Activated T-helper 1 cell treated with anti-CD3 and anti-CD28 coated beads, Interleukin-12 subunit alpha, Interleukin-12 subunit beta, Interleukin-2, Interleukin-4 antibody, amounts not matched to agents 30 ng/mL and 10 ng/mL and 1 ng/mL, durations not matched to agents 14 hours and 24 hours and 36 hours (primary cell): Measurements from ENCODE around the gene TMEM178B. TPM values are rescaled to one million over a fixed set of nuclear protein-coding genes. Genes with fewer than 3 reads are reported as not detected.
"Not testable (repeated sequence)": the region's sequence is repeated elsewhere in the genome, so short reads cannot be mapped to it uniquely, and the experiment has no call there.

Source experiments
- DNase-seq: peaks from one replicate; pipeline ENCODE4 v3.0.0; 2021; ENCODE audit warnings: low spot score
- H3K27ac Mint-ChIP-seq: one replicate; pipeline ENCODE4 v1.8.0; 2021; ENCODE audit warnings: mild to moderate bottlenecking, mixed read lengths
- H3K27me3 Mint-ChIP-seq: one replicate; pipeline ENCODE4 v1.8.0; 2022; ENCODE audit warnings: mild to moderate bottlenecking, moderate library complexity, mixed read lengths; ENCODE audit not compliant: insufficient read depth
- H3K36me3 Mint-ChIP-seq: one replicate; pipeline ENCODE4 v1.8.0; 2021; ENCODE audit warnings: low read depth, mixed read lengths
- H3K4me1 Mint-ChIP-seq: one replicate; pipeline ENCODE4 v1.8.0; 2021; ENCODE audit warnings: low read depth, mixed read lengths
- H3K4me3 Mint-ChIP-seq: one replicate; pipeline ENCODE4 v1.8.0; 2021; ENCODE audit warnings: mild to moderate bottlenecking, moderate library complexity, mixed read lengths
- H3K9me3 Mint-ChIP-seq: one replicate; pipeline ENCODE4 v1.8.0; 2021; ENCODE audit warnings: mixed read lengths
- intact Hi-C: fragments of 100-400 bp; cut with micrococcal nuclease; formaldehyde crosslinking; loops from one replicate; pipeline ENCODE4 v1.15.1; 2024
- total RNA-seq: library from RNA; stranded (reverse); gene quantifications from 2 replicates; pipeline ENCODE4 v1.2.3, GENCODE V29; 2022

The TMEM178B gene
- 2.5 and 3.7 TPM in 2 replicates for total RNA-seq

DNA sequence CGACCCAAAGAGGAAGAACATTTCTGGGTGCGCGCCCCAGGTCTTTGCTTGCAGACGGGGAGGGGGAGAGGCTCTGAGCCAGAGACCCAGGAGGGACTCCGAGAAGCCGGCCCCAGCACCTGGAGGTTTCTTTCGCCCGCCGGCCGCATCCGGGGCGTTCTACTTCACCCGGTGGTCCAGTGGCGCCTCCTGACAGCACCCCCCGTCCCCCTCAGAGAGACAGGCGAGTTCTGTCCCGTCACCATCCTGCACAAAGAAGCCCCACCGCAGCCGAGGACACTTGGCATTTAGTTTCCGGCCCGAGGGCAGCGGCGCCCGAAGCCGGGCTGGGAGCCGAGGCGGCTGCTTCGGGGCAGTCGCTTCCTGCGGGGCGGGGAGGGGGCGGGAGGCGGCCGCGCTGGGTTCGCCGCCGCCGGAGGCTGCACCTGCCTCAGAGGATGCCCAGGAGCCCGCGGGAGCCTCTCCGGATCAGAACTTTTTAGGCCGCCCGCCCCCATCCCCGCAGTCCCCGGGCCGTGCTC, at the start of gene TMEM178B:
Gene TMEM178B (plus strand): TSS at position 424 of the 521 bp plus-strand sequence.
- Mint-ChIP-seq H3K27ac (no peak within 1 kb of the TSS), H3K27me3 (peaks cover 34% of the 10 kb centered on the region), H3K36me3 (no peaks in the 10 kb centered on the region), H3K4me3 (peak within 1 kb of the TSS; percentile 85), H3K9me3 (no peaks in the 10 kb centered on the region), H3K4me1 (peaks cover 36% of the 10 kb centered on the region)
- peak; percentile 20 for DNase-seq
- intact Hi-C loops = loop anchor here (1.0 to 10.0 kb wide), 5 partner anchors 20 to 665 kb away; partner anchors contain the start of genes AGK, BRAF and SSBP1

DNA sequence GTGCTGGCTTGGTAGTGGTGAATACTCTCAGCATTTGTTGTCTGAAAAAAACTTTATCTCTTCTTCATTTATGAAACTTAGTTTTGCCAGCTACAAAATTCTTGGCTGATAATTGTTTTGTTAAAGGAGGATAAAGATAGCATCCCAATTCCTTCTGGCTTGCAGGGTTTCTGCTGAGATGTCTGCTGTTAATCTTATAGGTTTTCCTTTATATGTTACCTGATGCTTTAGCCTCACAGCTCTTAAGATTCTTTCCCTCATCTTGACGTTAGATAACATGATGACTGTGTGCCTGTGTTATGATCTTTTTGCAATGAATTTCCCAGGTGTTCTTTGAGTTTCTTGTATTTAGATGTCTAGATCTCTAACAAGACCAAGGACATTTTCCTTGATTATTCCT, 49.2 kb upstream of the TMEM178B start:
- Mint-ChIP-seq H3K36me3 (peaks cover 18% of the 10 kb centered on the region), H3K27ac (no peak overlapping the region), H3K27me3 (peaks cover 25% of the 10 kb centered on the region), H3K9me3 (peaks cover 40% of the 10 kb centered on the region), H3K4me1 (peaks cover 22% of the 10 kb centered on the region), H3K4me3 (no peak overlapping the region)
- intact Hi-C loops = no loop called here
- DNase-seq = no peak

DNA sequence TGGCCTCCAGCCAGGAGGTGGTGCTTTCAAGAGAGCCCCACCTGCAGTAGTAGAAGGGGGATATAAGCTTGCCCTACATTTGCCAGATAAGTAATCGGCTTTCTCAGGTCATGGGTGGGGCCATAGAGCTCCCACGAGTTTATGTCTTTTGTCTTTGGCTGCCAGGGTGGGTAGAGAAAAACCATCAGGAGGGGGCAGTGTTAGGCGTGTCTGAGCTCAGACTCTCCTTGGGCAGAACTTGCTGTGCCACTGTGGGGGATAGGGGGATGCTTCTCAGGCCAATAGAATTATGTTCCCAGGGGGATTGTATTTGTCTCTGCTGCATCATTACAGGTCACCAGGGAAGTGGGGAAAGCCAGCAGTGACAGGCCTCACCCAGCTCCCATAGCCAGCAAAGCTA, 46.8 kb upstream of the TMEM178B start:
- peaks cover 25% of the 10 kb centered on the region for H3K27me3 Mint-ChIP-seq
- intact Hi-C loops = no loop called here
- DNase-seq = no peak
- peaks cover 22% of the 10 kb centered on the region for H3K4me1 Mint-ChIP-seq
- H3K27ac Mint-ChIP-seq = no peak overlapping the region
- H3K36me3 Mint-ChIP-seq = peaks cover 18% of the 10 kb centered on the region
- peaks cover 43% of the 10 kb centered on the region for H3K9me3 Mint-ChIP-seq
- no peak overlapping the region for H3K4me3 Mint-ChIP-seq

DNA sequence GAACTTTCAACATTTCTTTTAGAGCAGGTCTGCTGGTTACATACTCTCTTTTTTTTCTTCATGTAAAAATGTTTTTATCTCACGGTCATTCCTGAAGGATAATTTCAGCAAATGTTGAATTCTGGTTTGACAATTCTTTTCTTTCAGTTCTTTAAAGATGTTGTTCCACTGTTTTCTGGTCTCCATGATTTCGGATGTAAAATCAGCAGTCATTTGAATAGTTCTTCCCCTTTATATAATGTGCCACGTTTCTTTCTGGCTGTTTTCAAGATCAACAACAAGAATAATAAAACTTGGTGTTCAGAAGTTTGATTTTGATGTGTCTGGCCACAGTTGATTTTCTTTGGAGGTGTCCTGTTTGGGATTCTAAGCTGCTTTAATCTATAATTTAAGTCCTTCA, 45.1 kb upstream of the TMEM178B start:
- no peak for DNase-seq
- Mint-ChIP-seq H3K27me3 (peaks cover 28% of the 10 kb centered on the region), H3K36me3 (peaks cover 13% of the 10 kb centered on the region), H3K27ac (no peak overlapping the region), H3K4me1 (peaks cover 7% of the 10 kb centered on the region), H3K9me3 (peaks cover 38% of the 10 kb centered on the region), H3K4me3 (no peak overlapping the region)
- intact Hi-C loops = no loop called here

DNA sequence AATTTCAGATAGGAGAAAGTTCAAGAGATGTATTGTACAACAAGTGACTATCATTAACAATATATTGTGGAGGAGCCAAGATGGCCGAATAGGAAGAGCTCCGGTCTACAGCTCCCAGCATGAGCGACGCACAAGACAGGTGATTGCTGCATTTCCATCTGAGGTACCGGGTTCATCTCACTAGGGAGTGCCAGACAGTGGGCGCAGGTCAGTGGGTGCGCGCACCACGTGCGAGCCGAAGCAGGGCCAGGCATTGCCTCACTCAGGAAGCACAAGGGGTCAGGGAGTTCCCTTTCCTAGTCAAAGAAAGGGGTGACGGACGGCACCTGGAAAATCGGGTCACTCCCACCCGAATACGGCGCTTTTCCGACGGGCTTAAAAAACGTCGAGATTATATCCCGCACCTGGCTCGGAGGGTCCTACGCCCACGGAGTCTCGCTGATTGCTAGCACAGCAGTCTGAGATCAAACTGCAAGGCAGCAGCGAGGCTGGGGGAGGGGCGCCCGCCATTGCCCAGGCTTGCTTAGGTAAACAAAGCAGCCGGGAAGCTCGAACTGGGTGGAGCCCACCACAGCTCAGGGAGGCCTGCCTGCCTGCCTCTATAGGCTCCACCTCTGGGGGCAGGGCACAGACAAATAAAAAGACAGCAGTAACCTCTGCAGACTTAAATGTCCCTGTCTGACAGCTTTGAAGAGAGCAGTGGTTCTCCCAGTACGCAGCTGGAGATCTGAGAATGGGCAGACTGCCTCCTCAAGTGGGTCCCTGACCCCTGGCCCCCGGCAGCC, 41.1 kb upstream of the TMEM178B start:
- DNase-seq, H3K27ac Mint-ChIP-seq, H3K4me1 Mint-ChIP-seq, H3K36me3 Mint-ChIP-seq, H3K4me3 Mint-ChIP-seq, intact Hi-C loops: not testable (repeated sequence)
- H3K9me3 Mint-ChIP-seq = peaks cover 12% of the 10 kb centered on the region
- H3K27me3 Mint-ChIP-seq = peaks cover 25% of the 10 kb centered on the region

- H3K4me3 Mint-ChIP-seq, H3K27ac Mint-ChIP-seq, H3K4me1 Mint-ChIP-seq, DNase-seq, H3K9me3 Mint-ChIP-seq, H3K36me3 Mint-ChIP-seq, intact Hi-C loops: not testable (repeated sequence)
- H3K27me3 Mint-ChIP-seq = peaks cover 17% of the 10 kb centered on the region
Observed at GRCh38 chr7:141038100-141038499, 35.8 kb upstream of the TMEM178B start.

- no peak for DNase-seq
- Mint-ChIP-seq H3K36me3 (peaks cover 3% of the 10 kb centered on the region), H3K9me3 (peaks cover 5% of the 10 kb centered on the region), H3K4me1 (peaks cover 5% of the 10 kb centered on the region), H3K27ac (no peak overlapping the region), H3K27me3 (peaks cover 17% of the 10 kb centered on the region), H3K4me3 (no peak overlapping the region)
- intact Hi-C loops = no loop called here
Observed at GRCh38 chr7:141039376-141039775, 34.5 kb upstream of the TMEM178B start.

GRCh38 chr7:141042222-141043193, 31.4 kb upstream of the TMEM178B start:
- H3K4me1 Mint-ChIP-seq = peaks cover 5% of the 10 kb centered on the region
- H3K4me3 Mint-ChIP-seq = no peak overlapping the region
- H3K27ac Mint-ChIP-seq = no peak overlapping the region
- no peak for DNase-seq
- H3K27me3 Mint-ChIP-seq = peaks cover 17% of the 10 kb centered on the region
- intact Hi-C loops = no loop called here
- H3K9me3 Mint-ChIP-seq = peaks cover 5% of the 10 kb centered on the region
- H3K36me3 Mint-ChIP-seq = peaks cover 3% of the 10 kb centered on the region

GRCh38 chr7:141043616-141044015, 30.2 kb upstream of the TMEM178B start:
- H3K27me3 Mint-ChIP-seq = peaks cover 24% of the 10 kb centered on the region
- no peak overlapping the region for H3K4me3 Mint-ChIP-seq
- DNase-seq = no peak
- peaks cover 3% of the 10 kb centered on the region for H3K36me3 Mint-ChIP-seq
- H3K27ac Mint-ChIP-seq = no peak overlapping the region
- peaks cover 5% of the 10 kb centered on the region for H3K9me3 Mint-ChIP-seq
- intact Hi-C loops = no loop called here
- peaks cover 5% of the 10 kb centered on the region for H3K4me1 Mint-ChIP-seq

GRCh38 chr7:141045126-141045841, 28.6 kb upstream of the TMEM178B start:
- no peak for DNase-seq
- H3K36me3 Mint-ChIP-seq = no peaks in the 10 kb centered on the region
- intact Hi-C loops = no loop called here
- H3K27ac Mint-ChIP-seq = no peak overlapping the region
- no peaks in the 10 kb centered on the region for H3K4me1 Mint-ChIP-seq
- peaks cover 25% of the 10 kb centered on the region for H3K27me3 Mint-ChIP-seq
- no peaks in the 10 kb centered on the region for H3K9me3 Mint-ChIP-seq
- no peak overlapping the region for H3K4me3 Mint-ChIP-seq

GRCh38 chr7:141045842-141046620, 27.8 kb upstream of the TMEM178B start:
- H3K27ac Mint-ChIP-seq = no peak overlapping the region
- no peaks in the 10 kb centered on the region for H3K36me3 Mint-ChIP-seq
- no peaks in the 10 kb centered on the region for H3K4me1 Mint-ChIP-seq
- no peak overlapping the region for H3K4me3 Mint-ChIP-seq
- DNase-seq = no peak
- H3K27me3 Mint-ChIP-seq = peaks cover 21% of the 10 kb centered on the region
- intact Hi-C loops = no loop called here
- no peaks in the 10 kb centered on the region for H3K9me3 Mint-ChIP-seq

GRCh38 chr7:141053626-141054025, 20.2 kb upstream of the TMEM178B start:
- H3K36me3 Mint-ChIP-seq = peaks cover 2% of the 10 kb centered on the region
- peak overlapping the region; percentile 97 for H3K27ac Mint-ChIP-seq
- peaks cover 11% of the 10 kb centered on the region for H3K27me3 Mint-ChIP-seq
- H3K9me3 Mint-ChIP-seq = no peaks in the 10 kb centered on the region
- DNase-seq = peak; percentile 71
- H3K4me3 Mint-ChIP-seq = peak overlapping the region; percentile 66
- peaks cover 19% of the 10 kb centered on the region for H3K4me1 Mint-ChIP-seq
- intact Hi-C loops = loop anchor here (1.0 to 2.0 kb wide), 3 partner anchors 20 to 39 kb away; partner anchors contain the start of gene MRPS33
